Dendritic cell treated with granulocyte-macrophage colony-stimulating factor and Interleukin-4, amounts not matched to agents 40 ng/mL and 50 ng/mL, for 4 days (primary cell): ENCODE results near the gene ADAM12.

ENCODE experiments used
- H3K27ac Mint-ChIP-seq: one replicate; pipeline ENCODE4 v1.8.0; 2022; ENCODE audit warnings: mild to moderate bottlenecking, mixed read lengths
- H3K27me3 Mint-ChIP-seq: one replicate; pipeline ENCODE4 v1.8.0; 2022; ENCODE audit warnings: mild to moderate bottlenecking, mixed read lengths
- H3K36me3 Mint-ChIP-seq: one replicate; pipeline ENCODE4 v1.8.0; 2022; ENCODE audit warnings: low read depth, mixed read lengths
- H3K4me1 Mint-ChIP-seq: one replicate; pipeline ENCODE4 v1.8.0; 2022; ENCODE audit warnings: low read depth, mixed read lengths
- H3K4me3 Mint-ChIP-seq: one replicate; pipeline ENCODE4 v1.8.0; 2022; ENCODE audit warnings: mild to moderate bottlenecking, moderate library complexity, mixed read lengths
- H3K9me3 Mint-ChIP-seq: one replicate; pipeline ENCODE4 v1.8.0; 2022; ENCODE audit warnings: mixed read lengths
- intact Hi-C: fragments of 100-400 bp; cut with micrococcal nuclease; formaldehyde crosslinking; loops from one replicate; pipeline ENCODE4 v1.15.0; 2022

ADAM12 gene

DNA sequence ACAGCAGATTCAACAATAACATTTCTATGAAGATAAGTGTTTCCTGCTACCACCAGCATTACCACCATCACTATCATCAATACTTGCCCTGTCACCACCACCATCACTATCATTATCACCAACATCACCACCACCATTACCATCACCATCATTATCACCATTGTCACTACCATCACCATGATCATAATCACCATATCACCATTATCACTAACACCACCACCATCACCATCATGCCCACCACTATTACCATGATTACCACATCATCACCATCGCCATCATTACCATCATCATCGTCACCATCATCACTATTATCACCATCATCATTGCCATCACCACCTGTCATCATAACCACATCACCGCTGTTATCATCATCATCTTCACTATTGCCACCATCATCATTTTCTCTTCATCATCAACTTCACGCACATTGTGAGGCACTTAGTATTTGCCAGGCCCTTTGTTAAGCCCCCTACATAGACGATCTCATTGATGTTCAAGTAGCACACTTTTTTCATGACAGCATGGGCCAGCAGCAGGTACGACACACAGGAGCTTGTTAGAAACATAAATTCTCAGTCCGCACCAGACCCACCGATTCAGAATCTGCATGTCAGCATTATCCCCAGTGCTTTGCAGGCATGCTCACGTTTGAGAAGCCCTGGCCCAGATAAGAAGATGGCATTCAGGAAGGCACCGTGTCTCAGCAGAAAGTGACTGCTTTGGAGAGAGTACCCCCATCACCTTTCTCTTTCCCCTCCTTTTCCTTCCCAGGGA lies 161.1 kb downstream of the ADAM12 start:
- Mint-ChIP-seq H3K27me3 (peaks cover 16% of the 10 kb centered on the region), H3K27ac (no peak overlapping the region), H3K4me1 (no peaks in the 10 kb centered on the region), H3K9me3 (no peaks in the 10 kb centered on the region), H3K36me3 (no peaks in the 10 kb centered on the region), H3K4me3 (no peak overlapping the region)
- intact Hi-C loops: no loop called here

DNA sequence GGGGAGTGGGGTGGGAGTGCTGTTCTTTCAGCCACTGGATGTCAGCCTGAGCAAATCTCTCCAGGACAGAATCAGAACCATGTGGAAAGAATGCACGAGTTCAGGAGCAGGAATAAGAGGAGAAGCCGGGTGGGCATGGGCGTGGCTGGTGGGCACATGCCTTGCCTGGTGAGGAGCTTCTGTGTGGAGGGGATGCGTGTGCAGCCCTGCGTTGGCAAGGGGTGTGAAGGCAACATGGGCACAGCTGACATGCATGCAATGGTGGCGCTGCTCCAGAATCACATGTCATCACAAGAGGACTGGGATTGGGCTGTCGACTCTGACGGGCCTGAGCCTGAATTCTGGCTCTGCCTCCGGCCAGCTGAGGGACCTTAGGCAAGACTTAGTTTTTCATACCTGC lies 162.1 kb downstream of the ADAM12 start:
- no peak overlapping the region for H3K4me3 Mint-ChIP-seq
- H3K9me3 Mint-ChIP-seq: no peaks in the 10 kb centered on the region
- H3K36me3 Mint-ChIP-seq: no peaks in the 10 kb centered on the region
- H3K27ac Mint-ChIP-seq: no peak overlapping the region
- intact Hi-C loops: no loop called here
- H3K4me1 Mint-ChIP-seq: no peaks in the 10 kb centered on the region
- peaks cover 11% of the 10 kb centered on the region for H3K27me3 Mint-ChIP-seq

DNA sequence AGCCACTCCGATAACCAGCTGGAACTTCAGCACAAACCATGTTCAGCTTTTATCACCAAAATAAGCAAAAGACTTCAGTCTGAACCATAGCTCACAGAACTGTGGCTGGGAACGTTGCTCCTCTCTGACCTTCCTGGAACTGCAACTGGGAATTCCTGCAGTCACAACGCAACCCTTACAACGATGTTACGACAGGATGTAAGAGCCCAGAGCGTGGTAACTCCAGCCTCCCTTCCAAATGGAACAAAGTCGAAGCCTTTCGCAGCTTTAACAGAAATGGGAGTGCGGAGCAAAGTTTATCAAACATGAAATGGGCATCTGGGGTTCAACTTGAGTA lies 162.6 kb downstream of the ADAM12 start:
- Mint-ChIP-seq H3K9me3 (no peaks in the 10 kb centered on the region), H3K4me1 (no peaks in the 10 kb centered on the region), H3K4me3 (no peak overlapping the region), H3K36me3 (no peaks in the 10 kb centered on the region), H3K27ac (no peak overlapping the region), H3K27me3 (peaks cover 14% of the 10 kb centered on the region)
- intact Hi-C loops: no loop called here

DNA sequence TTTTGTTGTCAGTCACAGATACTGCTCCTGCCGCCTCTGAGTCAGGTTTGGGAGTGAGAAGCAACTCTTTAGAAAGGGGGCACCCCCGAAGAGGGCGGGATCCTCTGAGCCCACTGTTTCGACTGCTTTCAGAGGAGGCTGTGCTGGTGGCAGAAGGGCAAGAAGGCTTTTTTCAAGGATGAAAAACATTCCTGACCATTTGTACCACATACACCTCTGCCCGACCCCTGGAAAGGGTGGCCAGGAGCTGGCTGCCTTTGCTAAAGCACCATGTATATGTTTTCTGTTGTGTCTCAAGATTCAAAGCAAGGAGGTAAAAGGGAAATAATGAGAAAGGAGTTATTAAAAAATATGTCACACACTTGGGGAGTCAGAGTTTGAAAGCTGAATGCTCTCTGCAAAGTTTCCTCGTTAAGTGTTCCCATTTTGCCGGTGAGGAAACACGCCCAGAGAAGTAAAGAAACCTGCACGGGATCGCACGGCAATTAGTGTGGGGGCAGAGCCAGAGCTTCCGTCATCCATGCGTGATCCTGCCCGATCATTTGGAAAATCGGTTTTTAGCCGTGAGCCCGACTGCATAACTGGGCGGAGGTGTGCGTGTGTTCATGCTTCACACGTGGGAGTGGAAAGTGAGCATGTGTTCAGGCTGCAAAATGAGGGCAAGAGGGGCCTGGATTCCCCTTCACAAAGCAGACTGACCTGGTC lies 163.2 kb downstream of the ADAM12 start:
- H3K9me3 Mint-ChIP-seq: no peaks in the 10 kb centered on the region
- no peaks in the 10 kb centered on the region for H3K36me3 Mint-ChIP-seq
- H3K27me3 Mint-ChIP-seq: peaks cover 14% of the 10 kb centered on the region
- no peak overlapping the region for H3K27ac Mint-ChIP-seq
- no peaks in the 10 kb centered on the region for H3K4me1 Mint-ChIP-seq
- intact Hi-C loops: no loop called here
- no peak overlapping the region for H3K4me3 Mint-ChIP-seq

DNA sequence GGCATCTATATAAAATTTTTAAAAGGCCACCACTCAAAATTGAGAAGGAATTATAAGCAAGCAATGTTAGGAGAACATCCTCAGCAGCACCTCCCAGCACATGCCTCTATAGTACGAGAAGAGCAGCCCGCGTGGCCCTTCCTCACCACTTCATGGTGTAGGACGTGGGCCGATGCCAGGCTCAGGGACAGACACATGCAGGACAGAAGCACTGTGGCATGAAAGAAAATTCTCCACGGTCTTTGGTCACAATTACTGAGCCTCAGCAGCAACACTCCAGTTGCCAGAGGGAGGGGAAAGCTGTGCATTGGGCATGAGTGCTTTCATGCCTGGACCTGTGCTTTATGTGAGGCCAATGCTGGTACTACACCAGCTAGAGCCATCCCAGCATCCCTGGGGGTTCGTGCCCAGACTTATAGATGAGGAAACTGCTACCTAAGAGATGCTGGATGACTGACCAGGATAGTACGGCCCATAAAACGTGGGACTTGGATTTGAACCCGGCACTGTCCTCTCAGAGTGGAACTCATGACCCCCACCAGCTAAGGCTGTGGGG lies 164.7 kb downstream of the ADAM12 start:
- H3K4me3 Mint-ChIP-seq: no peak overlapping the region
- no peak overlapping the region for H3K27ac Mint-ChIP-seq
- H3K4me1 Mint-ChIP-seq: no peaks in the 10 kb centered on the region
- intact Hi-C loops: no loop called here
- H3K27me3 Mint-ChIP-seq: peaks cover 12% of the 10 kb centered on the region
- no peaks in the 10 kb centered on the region for H3K9me3 Mint-ChIP-seq
- H3K36me3 Mint-ChIP-seq: no peaks in the 10 kb centered on the region

DNA sequence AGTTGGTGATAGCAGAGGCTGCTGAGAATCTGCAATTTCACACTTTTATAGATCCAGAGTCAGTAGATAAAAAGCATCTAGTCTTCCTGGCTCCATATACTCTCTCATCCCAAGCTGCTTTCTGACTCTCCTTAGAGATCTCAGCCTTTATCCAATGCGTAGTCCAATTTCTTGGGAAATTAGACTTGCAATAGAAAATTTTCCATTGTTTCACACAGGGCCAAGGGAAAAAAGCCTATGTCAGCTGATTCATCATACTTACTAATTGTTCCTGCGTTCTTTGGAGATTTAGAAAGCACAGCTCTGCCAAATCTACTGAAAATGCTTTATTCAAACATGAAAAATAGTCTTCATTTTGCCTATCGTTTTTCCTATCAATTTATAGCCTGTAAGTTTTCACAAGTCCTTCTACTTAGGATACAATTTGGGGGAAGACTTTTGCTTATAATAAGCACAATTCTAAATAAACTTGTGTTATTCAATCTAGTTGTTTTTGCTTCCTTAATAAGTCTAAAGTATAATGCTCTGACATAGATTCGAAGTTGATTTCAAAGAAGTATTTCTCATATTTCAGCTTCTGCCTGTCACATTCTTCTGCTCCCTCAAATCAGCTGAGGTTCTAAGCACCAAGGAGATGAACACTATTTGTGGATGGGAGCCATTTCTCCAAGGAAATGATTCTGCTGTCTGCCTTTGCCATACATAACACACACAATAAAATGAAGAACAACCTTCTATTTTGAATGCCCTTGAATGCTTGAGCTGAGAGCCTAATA lies 165.4 kb downstream of the ADAM12 start:
- Mint-ChIP-seq H3K27ac (no peak overlapping the region), H3K4me1 (no peaks in the 10 kb centered on the region)

DNA sequence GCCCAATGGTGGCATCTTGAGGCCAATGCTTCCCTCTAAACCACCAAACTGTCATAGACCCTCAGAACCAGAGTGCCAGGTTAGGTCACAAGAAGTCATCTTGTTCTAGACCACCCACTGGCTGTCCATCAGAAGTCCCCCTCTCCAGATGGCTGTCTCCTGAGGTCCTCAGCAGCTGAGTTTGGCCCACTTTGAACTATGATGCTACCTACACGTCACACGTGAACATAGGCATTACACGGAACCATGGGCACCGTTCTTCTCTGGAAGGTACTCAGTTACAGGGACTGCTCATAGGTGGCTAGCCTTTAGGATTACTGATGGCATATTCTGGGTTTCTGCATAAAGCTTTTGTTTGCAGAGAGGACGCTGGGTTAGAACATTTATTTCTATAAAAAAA lies 166.4 kb downstream of the ADAM12 start:
- Mint-ChIP-seq H3K9me3 (no peaks in the 10 kb centered on the region), H3K27ac (no peak overlapping the region), H3K4me3 (no peak overlapping the region), H3K4me1 (no peaks in the 10 kb centered on the region), H3K27me3 (peaks cover 12% of the 10 kb centered on the region), H3K36me3 (no peaks in the 10 kb centered on the region)
- intact Hi-C loops: no loop called here

More for the DNA sequence above, 165.4 kb downstream of the ADAM12 start:
- H3K9me3 Mint-ChIP-seq: no peaks in the 10 kb centered on the region
- intact Hi-C loops: no loop called here
- H3K36me3 Mint-ChIP-seq: no peaks in the 10 kb centered on the region
- H3K27me3 Mint-ChIP-seq: peaks cover 12% of the 10 kb centered on the region
- H3K4me3 Mint-ChIP-seq: no peak overlapping the region

DNA sequence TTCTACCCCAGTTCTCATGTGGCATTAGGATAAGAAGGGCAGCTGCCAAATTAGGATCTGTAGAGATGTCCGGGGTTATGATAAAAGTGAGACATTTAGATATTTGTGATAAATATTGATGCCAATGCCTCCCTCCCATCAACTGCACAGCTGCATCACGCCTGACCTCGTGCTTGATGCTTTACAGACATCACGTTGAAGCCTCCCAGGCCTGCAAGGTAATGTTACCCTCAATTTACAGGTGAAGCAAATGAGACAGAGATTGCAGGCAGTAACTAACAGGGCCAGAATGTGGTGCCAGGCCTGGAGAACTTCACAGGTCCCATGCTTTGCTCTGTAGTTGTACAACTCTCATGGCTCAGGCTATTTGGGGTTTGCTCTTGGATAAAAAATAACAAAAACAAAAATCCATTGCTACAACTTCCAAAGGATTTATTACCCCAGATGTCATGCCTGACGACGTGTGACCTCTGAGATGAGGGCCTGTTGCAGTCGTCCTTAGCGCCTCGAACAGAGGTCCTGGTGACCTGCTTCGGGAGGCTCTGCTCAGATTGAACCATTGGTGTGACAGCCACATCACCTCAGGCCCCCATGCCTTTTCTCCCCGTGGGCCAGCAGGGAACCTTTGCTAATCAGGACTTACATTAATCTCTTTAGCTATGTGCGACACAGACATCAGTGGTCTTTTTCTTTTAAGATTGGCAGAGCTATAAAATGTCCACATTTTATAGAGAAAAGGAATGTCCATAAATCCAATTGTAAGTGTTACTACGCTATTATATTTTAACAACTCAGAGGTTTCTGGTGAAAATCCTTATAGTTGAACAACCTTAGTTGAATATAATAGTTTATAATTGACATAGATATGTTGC lies 169.3 kb downstream of the ADAM12 start:
- Mint-ChIP-seq H3K36me3 (no peaks in the 10 kb centered on the region), H3K4me3 (no peak overlapping the region), H3K27ac (no peak overlapping the region), H3K9me3 (no peaks in the 10 kb centered on the region), H3K27me3 (peaks cover 8% of the 10 kb centered on the region), H3K4me1 (no peaks in the 10 kb centered on the region)
- intact Hi-C loops: no loop called here

DNA sequence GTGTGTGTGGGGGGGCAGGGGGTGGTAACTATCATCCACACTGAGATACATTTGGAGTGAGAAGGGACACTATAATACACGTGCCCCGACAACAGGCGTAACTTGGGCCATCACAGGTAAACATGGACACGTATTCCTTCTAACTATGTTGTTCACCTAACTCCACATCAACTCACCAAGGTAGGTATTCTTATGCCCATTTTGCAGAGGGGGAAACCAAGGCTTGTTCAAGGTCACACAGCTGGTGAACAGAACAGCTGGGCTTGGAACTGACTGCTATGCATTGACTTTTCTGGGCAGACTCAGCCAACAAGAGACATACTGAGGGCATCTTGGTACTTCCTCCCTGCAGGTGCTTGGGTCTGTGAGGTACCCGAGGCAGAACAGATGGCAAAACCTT lies 170.1 kb downstream of the ADAM12 start:
- no peaks in the 10 kb centered on the region for H3K4me1 Mint-ChIP-seq
- no peaks in the 10 kb centered on the region for H3K9me3 Mint-ChIP-seq
- no peak overlapping the region for H3K27ac Mint-ChIP-seq
- peaks cover 8% of the 10 kb centered on the region for H3K27me3 Mint-ChIP-seq
- intact Hi-C loops: no loop called here
- H3K36me3 Mint-ChIP-seq: no peaks in the 10 kb centered on the region
- H3K4me3 Mint-ChIP-seq: no peak overlapping the region

DNA sequence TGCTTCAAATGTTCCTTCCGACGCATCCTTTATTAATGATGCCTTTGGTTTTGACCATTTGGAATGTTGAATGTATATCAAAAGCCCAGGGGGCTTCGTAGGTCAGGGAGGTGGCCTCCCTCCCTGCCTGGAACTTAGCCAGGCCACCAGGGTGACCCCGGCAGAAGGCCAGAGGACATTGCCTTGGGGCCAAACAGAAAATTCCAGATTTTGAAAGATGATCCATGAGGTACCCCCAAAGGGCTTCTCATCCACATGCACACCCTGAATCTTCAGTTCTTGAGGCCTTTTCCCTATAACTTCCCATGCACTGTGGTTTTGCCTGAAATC lies 171.7 kb downstream of the ADAM12 start:
- Mint-ChIP-seq H3K4me3 (no peak overlapping the region), H3K27me3 (peaks cover 14% of the 10 kb centered on the region), H3K27ac (no peak overlapping the region), H3K36me3 (no peaks in the 10 kb centered on the region), H3K4me1 (no peaks in the 10 kb centered on the region), H3K9me3 (no peaks in the 10 kb centered on the region)
- intact Hi-C loops: no loop called here

DNA sequence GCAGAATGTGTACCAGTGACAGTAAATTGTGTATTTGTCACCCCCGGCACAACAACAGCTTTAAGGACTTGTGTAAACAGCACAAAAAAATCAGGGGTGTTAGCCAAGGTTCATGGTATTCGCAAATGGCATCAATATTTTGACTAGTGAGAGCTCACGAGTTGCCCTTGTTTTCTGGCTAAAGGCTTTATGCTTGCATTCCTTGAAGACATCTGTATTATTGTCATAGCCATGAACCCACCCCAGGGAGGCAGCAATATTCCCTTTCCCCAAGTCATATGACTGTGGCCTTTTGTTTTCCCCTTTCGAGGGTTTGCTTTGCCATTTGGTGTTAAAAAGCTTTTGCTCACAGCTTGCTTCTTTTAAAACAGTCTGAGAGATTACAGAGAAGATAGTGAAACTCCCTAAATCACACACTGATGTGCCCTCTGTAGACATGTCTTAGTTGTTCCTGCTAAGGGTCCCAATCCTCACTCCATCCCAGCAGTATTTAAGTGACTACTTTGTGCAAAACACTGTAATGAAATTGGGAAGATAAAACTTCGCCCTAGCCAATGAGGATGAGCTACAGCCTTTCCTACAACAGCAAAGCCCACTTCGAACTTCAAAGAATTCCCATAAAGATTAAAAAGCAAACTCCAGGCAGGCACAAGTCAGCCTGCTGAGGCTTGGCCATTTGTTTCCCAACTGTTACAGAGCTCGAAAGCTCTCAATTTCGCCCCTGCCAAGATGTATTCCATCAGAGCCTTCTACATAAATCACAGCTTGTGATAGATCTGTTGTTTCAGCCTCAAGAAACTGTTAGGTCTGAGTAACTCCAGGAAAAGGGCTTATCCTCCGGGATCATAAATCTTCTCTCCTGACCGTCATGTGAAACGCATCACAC lies 172.3 kb downstream of the ADAM12 start:
- intact Hi-C loops: no loop called here
- no peaks in the 10 kb centered on the region for H3K36me3 Mint-ChIP-seq
- H3K4me1 Mint-ChIP-seq: no peaks in the 10 kb centered on the region
- H3K4me3 Mint-ChIP-seq: no peak overlapping the region
- H3K27me3 Mint-ChIP-seq: peaks cover 19% of the 10 kb centered on the region
- no peaks in the 10 kb centered on the region for H3K9me3 Mint-ChIP-seq
- H3K27ac Mint-ChIP-seq: no peak overlapping the region

DNA sequence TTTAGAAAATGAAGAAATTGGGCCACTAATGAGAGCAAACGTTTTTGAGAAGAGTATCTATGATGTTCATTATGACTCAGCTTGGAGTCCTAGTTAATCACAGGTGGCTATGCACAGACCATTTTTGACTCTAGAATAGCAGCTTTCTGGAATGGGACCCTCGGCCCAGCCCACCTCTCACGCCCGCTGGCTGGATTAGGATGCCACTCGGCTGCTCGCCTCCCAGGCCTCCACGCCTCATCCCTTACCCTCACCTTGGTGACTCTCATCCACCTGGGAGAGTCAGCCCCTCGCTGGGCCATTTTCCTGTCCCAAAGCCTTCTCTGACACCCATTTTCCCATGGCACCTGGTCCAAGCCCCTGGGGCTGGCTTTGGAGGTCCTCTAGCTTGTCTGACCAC lies 173.6 kb downstream of the ADAM12 start:
- Mint-ChIP-seq H3K27ac (no peak overlapping the region), H3K4me1 (no peaks in the 10 kb centered on the region), H3K36me3 (no peaks in the 10 kb centered on the region), H3K27me3 (peaks cover 23% of the 10 kb centered on the region), H3K9me3 (no peaks in the 10 kb centered on the region), H3K4me3 (no peak overlapping the region)
- intact Hi-C loops: no loop called here

DNA sequence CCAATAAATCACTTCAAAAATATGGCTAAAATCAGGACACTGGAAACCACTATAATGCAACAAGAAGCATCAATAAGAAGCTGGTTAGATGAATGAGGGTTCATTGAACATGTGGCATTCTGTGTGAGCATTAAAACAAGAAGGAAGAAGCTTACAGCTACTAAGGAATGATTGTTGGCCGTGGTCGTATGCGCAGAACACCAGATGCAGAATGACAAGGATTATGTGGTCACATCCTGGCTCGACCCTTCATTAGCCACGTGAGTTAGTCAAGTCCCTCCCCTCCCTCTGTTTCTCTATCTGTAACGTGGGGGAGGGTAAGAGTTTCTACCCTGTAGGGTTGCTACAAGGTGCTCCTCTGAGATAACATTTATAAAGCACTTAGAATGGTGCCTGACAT lies 174.3 kb downstream of the ADAM12 start:
- intact Hi-C loops: no loop called here
- H3K9me3 Mint-ChIP-seq: no peaks in the 10 kb centered on the region
- H3K36me3 Mint-ChIP-seq: no peaks in the 10 kb centered on the region
- no peak overlapping the region for H3K4me3 Mint-ChIP-seq
- no peaks in the 10 kb centered on the region for H3K4me1 Mint-ChIP-seq
- peaks cover 23% of the 10 kb centered on the region for H3K27me3 Mint-ChIP-seq
- H3K27ac Mint-ChIP-seq: no peak overlapping the region
